ENCODE results near the gene DIP2C.
"Not testable (repeated sequence)": the region's sequence is repeated elsewhere in the genome, so short reads cannot be mapped to it uniquely, and the experiment has no call there.

Gene DIP2C

GRCh38 chr10:693506-693905, 4.0 kb upstream of the DIP2C start:
- DNase-seq = no peak

- DNase-seq = no peak
These were observed 3.3 kb upstream of the DIP2C start for GRCh38 chr10:692682-693351.

- DNase-seq = no peak
These were observed 1.7 kb upstream of the DIP2C start for GRCh38 chr10:691216-691615.

- DNase-seq = peak; percentile 39
These were observed 1.1 kb upstream of the DIP2C start for GRCh38 chr10:690372-691161.

- DNase-seq = no peak
These were observed 382 bp downstream of the DIP2C start for GRCh38 chr10:689121-689451.

GRCh38 chr10:688312-689120, 952 bp downstream of the DIP2C start:
- DNase-seq = no peak

GRCh38 chr10:687583-688311, 1.7 kb downstream of the DIP2C start:
- DNase-seq = no peak

GRCh38 chr10:686155-686931, 3.1 kb downstream of the DIP2C start:
- DNase-seq = no peak

GRCh38 chr10:685613-686012, 3.9 kb downstream of the DIP2C start:
- DNase-seq = no peak

- no peak for DNase-seq
These were observed 5.9 kb downstream of the DIP2C start for GRCh38 chr10:683448-684071.

- no peak for DNase-seq
These were observed 6.5 kb downstream of the DIP2C start for GRCh38 chr10:682931-683447.

- DNase-seq = no peak
These were observed 7.7 kb downstream of the DIP2C start for GRCh38 chr10:681670-682318.

GRCh38 chr10:680745-681144, 8.7 kb downstream of the DIP2C start:
- DNase-seq = no peak

- no peak for DNase-seq
These were observed 9.3 kb downstream of the DIP2C start for GRCh38 chr10:680146-680545.

- no peak for DNase-seq
These were observed 9.9 kb downstream of the DIP2C start for GRCh38 chr10:679556-679955.

- DNase-seq = not testable (repeated sequence)
These were observed 10.8 kb downstream of the DIP2C start for GRCh38 chr10:678662-679005.

GRCh38 chr10:677750-678661, 11.5 kb downstream of the DIP2C start:
- DNase-seq = no peak

- no peak for DNase-seq
These were observed 12.4 kb downstream of the DIP2C start for GRCh38 chr10:677038-677437.

GRCh38 chr10:676178-676577, 13.3 kb downstream of the DIP2C start:
- no peak for DNase-seq

- no peak for DNase-seq
These were observed 13.9 kb downstream of the DIP2C start for GRCh38 chr10:675532-675931.

Data from stimulated activated CD8-positive, alpha-beta memory T cell treated with anti-CD3 and anti-CD28 coated beads, Interleukin-4, amount 100 ng/mL, for 48 hours (primary cell).